Stomach (tissue), 9 donors: Measurements from ENCODE around the gene EGFR. TPM values are rescaled to one million over a fixed set of nuclear protein-coding genes. Genes with fewer than 3 reads are reported as not detected.

Experiments used
- DNase-seq, 2 donors: peaks; one replicate each; pipeline versions ENCODE4 v3.0.0 to v3.0.0-alpha.2; 2013 to 2019
- H3K27ac ChIP-seq, 5 donors: fragments of 200-600 bp in 4 of 5; sonication (generic) in 4 of 5; one replicate each; pipeline ENCODE4 v1.5.1; 2013 to 2019; ENCODE audit warnings: mild to moderate bottlenecking in 1 of 5, moderate library complexity in 1 of 5
- H3K27me3 ChIP-seq, 3 donors: fragments of 200-600 bp; sonication (generic); one replicate each; pipeline ENCODE4 v1.5.1; 2017 to 2019; ENCODE audit warnings: mixed run types in 1 of 3
- H3K36me3 ChIP-seq, 4 donors: fragments of 200-600 bp; sonication (generic); 1 replicate in 3 of 4; 2 replicates in 1 of 4; pipeline ENCODE4 v1.5.1; 2016 to 2019
- H3K4me1 ChIP-seq, 4 donors: fragments of 200-600 bp; sonication (generic); one replicate each; pipeline ENCODE4 v1.5.1; 2016 to 2019
- H3K4me3 ChIP-seq, 4 donors: fragments of 200-600 bp; sonication (generic) in 3 of 4; one replicate each; pipeline ENCODE4 v1.5.1; 2016 to 2019; ENCODE audit warnings: mild to moderate bottlenecking in 1 of 4
- H3K9me3 ChIP-seq, 4 donors: fragments of 200-600 bp; sonication (generic); one replicate each; pipeline ENCODE4 v1.5.1; 2016 to 2019
- EP300 ChIP-seq: sonication (generic); formaldehyde crosslinking; IDR thresholded peaks from one replicate; pipeline ENCODE4 v1.6.1; 2017; ENCODE audit warnings: antibody characterized with exemption
- POLR2A ChIP-seq, 4 donors: fragments of 450-650 bp; IDR thresholded peaks; one replicate each; pipeline ENCODE4 v1.6.1; 2016; ENCODE audit warnings: antibody characterized with exemption in 4 of 4, control low read depth in 2 of 4, mild to moderate bottlenecking in 1 of 4, moderate library complexity in 1 of 4
- POLR2AphosphoS5 ChIP-seq, 3 donors: sonication (generic); formaldehyde crosslinking; IDR thresholded peaks; one replicate each; pipeline ENCODE4 v1.6.1; 2016; ENCODE audit warnings: antibody characterized with exemption in 3 of 3
- WGBS, 5 donors: extraction: QIAGEN DNeasy Blood & Tissue Kit in 3 of 5; methylation state at CpG; one replicate each; pipeline versions ENCODE4 v1.1.5 to v1.1.7; 2013 to 2018; 5-methylcytosine and 5-hydroxymethylcytosine counted together
- intact Hi-C: fragments of 100-400 bp; cut with DNase I; formaldehyde crosslinking; loops from one replicate; pipeline ENCODE4 v1.15.1; 2023; ENCODE audit warnings: low total_unique reads
- polyA plus RNA-seq, 3 donors: library from polyadenylated mRNA; stranded (reverse); fragments of 200-250 nt; gene quantifications; one replicate each; pipeline ENCODE4 v1.2.3, GENCODE V29; 2013
- total RNA-seq, 5 donors: library from RNA; depleted of rRNA; stranded (reverse); fragments of >200 nt; gene quantifications; one replicate each; pipeline versions ENCODE4 v1.1.0 to v1.2.3, GENCODE V29; 2014 to 2016
- TF ChIP-seq, protein P1 (sequence below), 7 experiments: fragments of 450-650 bp in 4 of 7; fragments of 200-600 bp in 3 of 7; sonication (generic) in 3 of 7; IDR thresholded peaks; one replicate each; pipeline ENCODE4 v1.5.1; 2016 to 2019; ENCODE audit warnings: antibody characterized with exemption in 7 of 7, control low read depth in 2 of 7, mild to moderate bottlenecking in 1 of 7
- donor health status: healthy with polysubstance abuse.
- donor health status: Bipolar disorder and iron deficiency.
- donor health status: healthy.

EGFR gene
- total and polyA plus RNA-seq, 8 donors = 3.4 to 43.4 (median 32.6) TPM

DNA sequence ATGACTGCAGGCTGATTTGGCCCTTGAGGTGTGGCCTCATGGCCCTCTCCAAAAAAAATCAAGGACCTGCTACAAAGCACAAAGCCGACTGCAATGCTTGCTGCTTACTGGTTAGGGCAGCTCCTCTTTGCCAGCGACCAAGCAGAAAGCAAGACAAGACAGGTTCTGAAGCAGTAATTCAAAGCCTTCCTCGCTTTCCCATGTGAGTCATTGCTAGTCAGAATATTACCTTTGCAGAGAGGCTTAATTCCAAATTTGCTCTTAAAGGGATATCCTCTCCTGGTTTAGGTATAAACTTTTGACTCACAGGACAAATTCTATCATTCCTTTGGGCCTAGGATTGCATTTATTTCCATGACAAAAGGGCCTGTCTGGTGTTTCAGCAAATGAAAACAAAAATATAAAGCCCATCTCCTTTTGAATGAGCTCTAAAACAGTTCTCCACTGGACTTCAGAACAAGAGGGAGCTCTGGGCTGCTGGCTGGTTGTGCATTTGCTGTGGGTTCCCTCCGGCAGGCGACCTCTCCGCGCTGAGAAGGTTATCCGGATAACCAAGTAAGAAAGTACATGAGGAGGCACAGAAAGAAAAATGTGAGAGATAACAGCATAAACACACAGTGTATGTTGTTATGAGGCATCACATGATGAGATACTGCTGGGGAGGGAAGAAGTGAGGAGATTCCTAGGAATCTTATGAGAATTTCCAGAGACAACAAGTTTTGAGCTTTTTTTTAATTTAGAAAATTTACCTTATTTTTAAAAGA, 90.8 kb downstream of the EGFR start:
- Histone ChIP-seq H3K36me3 (no peaks in the 10 kb centered on the region), H3K27ac (peak overlapping the region in 2 of 5 donors; percentile 15 to 35), H3K9me3 (no peaks in the 10 kb centered on the region), H3K4me1 (peaks cover 15 to 82% (median 49%) of the 10 kb centered on the region in 4 donors), H3K27me3 (no peaks in the 10 kb centered on the region), H3K4me3 (no peak overlapping the region)
- TF ChIP-seq EP300 = no peak
- no peak for TF ChIP-seq POLR2A (IDR thresholded peaks at IDR 0.05)
- TF ChIP-seq POLR2AphosphoS5 (IDR thresholded peaks at IDR 0.05) = no peak
- TF ChIP-seq, protein P1, sequence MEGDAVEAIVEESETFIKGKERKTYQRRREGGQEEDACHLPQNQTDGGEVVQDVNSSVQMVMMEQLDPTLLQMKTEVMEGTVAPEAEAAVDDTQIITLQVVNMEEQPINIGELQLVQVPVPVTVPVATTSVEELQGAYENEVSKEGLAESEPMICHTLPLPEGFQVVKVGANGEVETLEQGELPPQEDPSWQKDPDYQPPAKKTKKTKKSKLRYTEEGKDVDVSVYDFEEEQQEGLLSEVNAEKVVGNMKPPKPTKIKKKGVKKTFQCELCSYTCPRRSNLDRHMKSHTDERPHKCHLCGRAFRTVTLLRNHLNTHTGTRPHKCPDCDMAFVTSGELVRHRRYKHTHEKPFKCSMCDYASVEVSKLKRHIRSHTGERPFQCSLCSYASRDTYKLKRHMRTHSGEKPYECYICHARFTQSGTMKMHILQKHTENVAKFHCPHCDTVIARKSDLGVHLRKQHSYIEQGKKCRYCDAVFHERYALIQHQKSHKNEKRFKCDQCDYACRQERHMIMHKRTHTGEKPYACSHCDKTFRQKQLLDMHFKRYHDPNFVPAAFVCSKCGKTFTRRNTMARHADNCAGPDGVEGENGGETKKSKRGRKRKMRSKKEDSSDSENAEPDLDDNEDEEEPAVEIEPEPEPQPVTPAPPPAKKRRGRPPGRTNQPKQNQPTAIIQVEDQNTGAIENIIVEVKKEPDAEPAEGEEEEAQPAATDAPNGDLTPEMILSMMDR (IDR thresholded peaks at IDR 0.05) = no peak
- DNase-seq = peak in 1 of 2 donors; percentile 39
- 40 to 65% (median 51%) methylated on average over 8 of the region's 8 CpGs for WGBS, 5 donors
- intact Hi-C loops = no loop called here

- H3K27me3 ChIP-seq = no peaks in the 10 kb centered on the region
- H3K27ac ChIP-seq = peak overlapping the region in 3 of 5 donors; percentile 14 to 66 (median 19)
- H3K4me1 ChIP-seq = peaks cover 15 to 79% (median 46%) of the 10 kb centered on the region in 4 donors
- 67 to 83% (median 73%) methylated on average over 14 of the region's 14 CpGs for WGBS, 5 donors
- intact Hi-C loops = no loop called here
- no peak for DNase-seq
- no peaks in the 10 kb centered on the region for H3K36me3 ChIP-seq
- H3K4me3 ChIP-seq = no peak overlapping the region
- TF ChIP-seq, protein P1 (IDR thresholded peaks at IDR 0.05) = no peak
- TF ChIP-seq POLR2A (IDR thresholded peaks at IDR 0.05) (no peak), POLR2AphosphoS5 (IDR thresholded peaks at IDR 0.05) (no peak), EP300 (no peak)
- H3K9me3 ChIP-seq = no peaks in the 10 kb centered on the region
These were observed 91.6 kb downstream of the EGFR start for GRCh38 chr7:55110282-55110992.

- 55 to 86% (median 71%) methylated on average over 9 of the region's 9 CpGs for WGBS, 5 donors
- peak in 1 of 2 donors; percentile 58 for DNase-seq
- intact Hi-C loops = no loop called here
- H3K36me3 ChIP-seq = no peaks in the 10 kb centered on the region
- H3K27me3 ChIP-seq = no peaks in the 10 kb centered on the region
- H3K27ac ChIP-seq = peak overlapping the region in 3 of 5 donors; percentile 19 to 66 (median 29)
- no peak overlapping the region for H3K4me3 ChIP-seq
- TF ChIP-seq, protein P1 (IDR thresholded peaks at IDR 0.05) = no peak
- TF ChIP-seq POLR2AphosphoS5 (IDR thresholded peaks at IDR 0.05) (no peak), EP300 (no peak), POLR2A (IDR thresholded peaks at IDR 0.05) (no peak)
- H3K9me3 ChIP-seq = no peaks in the 10 kb centered on the region
- H3K4me1 ChIP-seq = peaks cover 15 to 83% (median 46%) of the 10 kb centered on the region in 4 donors
These were observed 92.2 kb downstream of the EGFR start for GRCh38 chr7:55110993-55111361.

GRCh38 chr7:55112056-55112455, 93.2 kb downstream of the EGFR start:
- Histone ChIP-seq H3K9me3 (no peaks in the 10 kb centered on the region), H3K27ac (peak overlapping the region in 2 of 5 donors; percentile 40 to 66), H3K4me3 (no peak overlapping the region), H3K36me3 (no peaks in the 10 kb centered on the region), H3K27me3 (no peaks in the 10 kb centered on the region), H3K4me1 (peaks cover 15 to 74% (median 41%) of the 10 kb centered on the region in 4 donors)
- WGBS, 5 donors = 89 to 94% (median 93%) methylated on average over 11 of the region's 11 CpGs
- DNase-seq = no peak
- TF ChIP-seq POLR2A (IDR thresholded peaks at IDR 0.05) (no peak), POLR2AphosphoS5 (IDR thresholded peaks at IDR 0.05) (no peak), EP300 (no peak)
- TF ChIP-seq, protein P1 (IDR thresholded peaks at IDR 0.05) = no peak
- intact Hi-C loops = no loop called here
